GM19395 (cell line): ENCODE measurements around the gene LMNTD2.

Source experiments
- ATAC-seq: cut with Tn5 transposase; IDR thresholded peaks from one replicate; pipeline ENCODE4 v1.9.1; 2021; ENCODE audit warnings: mild to moderate bottlenecking, moderate library complexity; ENCODE audit not compliant: unreplicated experiment

LMNTD2 gene

GRCh38 chr11:535519-536454, 24.8 kb downstream of the LMNTD2 start, which contains the start of gene HRAS:
HRAS (minus strand) TSS chr11:535576.
- peak; percentile 67 for ATAC-seq

GRCh38 chr11:535210-535518, 25.4 kb downstream of the LMNTD2 start:
- peak; percentile 3 for ATAC-seq

- ATAC-seq = no peak
These were observed 25.9 kb downstream of the LMNTD2 start for GRCh38 chr11:534396-535209.

- no peak for ATAC-seq
These were observed 26.7 kb downstream of the LMNTD2 start for GRCh38 chr11:533586-534395.

GRCh38 chr11:532986-533585, 27.5 kb downstream of the LMNTD2 start:
- ATAC-seq = no peak

- no peak for ATAC-seq
These were observed 28.0 kb downstream of the LMNTD2 start for GRCh38 chr11:532527-532985.

GRCh38 chr11:531919-532526, 28.5 kb downstream of the LMNTD2 start:
- ATAC-seq = no peak

GRCh38 chr11:530960-531831, 29.3 kb downstream of the LMNTD2 start:
- no peak for ATAC-seq

- ATAC-seq = no peak
These were observed 30.7 kb downstream of the LMNTD2 start for GRCh38 chr11:529728-530411.

- ATAC-seq = no peak
These were observed 31.5 kb downstream of the LMNTD2 start for GRCh38 chr11:528815-529727.

- no peak for ATAC-seq
These were observed 32.2 kb downstream of the LMNTD2 start for GRCh38 chr11:528166-528814.

- ATAC-seq = no peak
These were observed 34.3 kb downstream of the LMNTD2 start for GRCh38 chr11:526192-526591.

- no peak for ATAC-seq
These were observed 39.3 kb downstream of the LMNTD2 start for GRCh38 chr11:521177-521688.

GRCh38 chr11:520428-521176, 39.9 kb downstream of the LMNTD2 start:
- no peak for ATAC-seq

GRCh38 chr11:518463-519202, 41.9 kb downstream of the LMNTD2 start:
- ATAC-seq = no peak
